Caki2 (cell line): Measurements from ENCODE around the gene SLC24A1. TPM values are rescaled to one million over a fixed set of nuclear protein-coding genes. Genes with fewer than 3 reads are reported as not detected.
A peak's percentile ranks its signal among the peaks of the same experiment; 100 is the strongest.

Experiments used
- DNase-seq: peaks from one replicate; pipeline ENCODE4 v3.0.0-alpha.2; 2015; ENCODE audit warnings: low read depth
- in situ Hi-C: cut with HindIII; loops from 2 replicates; pipeline ENCODE4 v1.10.0; 2016; ENCODE audit warnings: low sequenced_read_pairs, low pct_unique_long_range_greater_than_20kb, mixed read lengths
- total RNA-seq: library from RNA; depleted of rRNA; stranded (reverse); fragments of >200 nt; shearing (Covaris generic); gene quantifications from 2 replicates; pipeline ENCODE4 v1.2.3, GENCODE V29; 2014; ENCODE audit warnings: low replicate concordance; rRNA removed

SLC24A1 gene
- 7.8 and 15.7 TPM in 2 replicates for total RNA-seq

DNA sequence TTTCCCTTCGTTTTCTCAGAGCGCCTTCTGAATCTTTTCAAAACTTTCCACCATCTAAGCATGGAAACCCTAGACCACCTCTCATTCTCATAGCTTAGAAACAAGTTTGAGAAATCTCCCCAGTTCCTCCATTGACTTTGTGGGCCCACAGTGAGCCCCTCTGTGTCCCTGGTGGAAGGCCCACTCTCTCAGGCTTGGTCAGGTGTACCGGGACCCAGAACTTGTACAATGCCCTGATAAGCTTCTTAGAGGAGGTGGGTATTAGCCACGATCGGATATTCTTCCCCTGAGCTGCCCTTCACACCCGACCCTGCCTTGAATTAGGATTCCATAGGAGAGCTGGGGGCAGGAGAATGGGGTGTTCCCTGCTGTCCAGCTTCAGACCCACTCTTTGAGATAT, at the start of gene SLC24A1:
TSS of gene SLC24A1 (plus strand) at position 301 of the 400 bp plus-strand sequence. CDS start 2,143 bp downstream, outside the sequence.
- no peak for DNase-seq
- in situ Hi-C loops: no loop called here

- no peak for DNase-seq
- in situ Hi-C loops: no loop called here
Observed at GRCh38 chr15:65571971-65572370, 49.8 kb upstream of the SLC24A1 start.

DNA sequence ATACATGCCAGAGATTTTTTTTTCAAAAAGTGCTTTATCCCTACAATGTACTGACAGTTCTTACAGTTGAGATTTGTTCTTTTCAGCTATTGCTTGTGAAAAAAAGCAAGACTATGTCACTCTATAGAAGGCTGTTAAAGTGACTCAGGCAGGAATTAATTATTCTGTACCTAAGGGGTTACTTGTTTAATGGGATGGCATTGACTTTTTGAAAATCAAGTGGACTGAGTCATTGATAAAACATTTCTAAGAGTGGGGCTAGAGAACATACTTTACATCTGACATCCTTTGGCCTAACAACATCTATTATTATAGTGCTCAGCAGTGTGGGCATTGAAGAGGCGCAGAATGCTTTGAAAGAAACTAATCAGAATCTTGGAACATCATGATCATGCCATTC, 45.1 kb upstream of the SLC24A1 start:
- in situ Hi-C loops: no loop called here

GRCh38 chr15:65577129-65577996, 44.4 kb upstream of the SLC24A1 start:
- in situ Hi-C loops: no loop called here
- peak; percentile 2 for DNase-seq

More for the DNA sequence above, 45.1 kb upstream of the SLC24A1 start:
- peak; percentile 57 for DNase-seq

- DNase-seq: no peak
- in situ Hi-C loops: no loop called here
Observed at GRCh38 chr15:65578904-65579728, 42.6 kb upstream of the SLC24A1 start.

- in situ Hi-C loops: no loop called here
- no peak for DNase-seq
Observed at GRCh38 chr15:65579762-65580161, 42.0 kb upstream of the SLC24A1 start.

DNA sequence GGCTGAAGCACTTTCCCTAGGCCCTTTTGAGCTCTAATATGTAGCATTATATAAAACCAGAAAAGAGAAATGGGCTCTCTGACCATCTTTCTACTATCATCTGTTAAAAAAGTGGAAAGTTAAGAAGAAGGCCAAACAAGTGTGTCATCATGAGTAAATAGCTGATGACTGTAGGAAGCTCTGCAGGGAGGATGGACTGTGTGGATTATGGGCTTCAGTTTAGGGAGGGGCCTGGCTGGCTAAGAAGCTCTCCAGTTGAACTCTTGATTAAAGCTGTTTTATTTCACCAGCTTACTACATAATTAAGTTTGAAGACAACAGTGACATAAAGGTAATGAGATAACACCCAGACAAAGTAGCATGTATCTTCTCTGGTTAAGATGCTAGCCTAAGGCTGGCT, 41.5 kb upstream of the SLC24A1 start:
- DNase-seq: no peak
- in situ Hi-C loops: no loop called here

GRCh38 chr15:65583701-65584100, 38.0 kb upstream of the SLC24A1 start:
- in situ Hi-C loops: no loop called here

DNA sequence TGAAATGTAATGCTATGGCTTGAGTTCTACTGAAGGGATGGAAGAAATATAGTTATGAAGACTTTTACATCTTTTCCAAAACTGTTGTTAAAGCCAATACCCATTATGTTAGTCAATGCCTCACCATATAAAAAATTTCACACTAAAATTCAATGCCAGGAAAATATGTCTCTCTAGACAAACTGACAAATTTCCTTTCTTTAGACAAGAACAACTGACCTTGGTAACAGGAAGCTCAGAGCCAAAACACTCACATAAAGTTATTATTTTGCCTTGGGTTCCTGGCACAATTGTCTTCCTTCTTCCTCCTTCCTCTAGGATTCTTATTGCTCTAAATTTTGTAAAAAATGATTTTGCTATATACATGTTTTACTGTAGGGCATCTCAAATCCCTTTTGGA, 37.5 kb upstream of the SLC24A1 start:
- in situ Hi-C loops: no loop called here
- DNase-seq: no peak

More at GRCh38 chr15:65583701-65584100, 38.0 kb upstream of the SLC24A1 start:
- no peak for DNase-seq

DNA sequence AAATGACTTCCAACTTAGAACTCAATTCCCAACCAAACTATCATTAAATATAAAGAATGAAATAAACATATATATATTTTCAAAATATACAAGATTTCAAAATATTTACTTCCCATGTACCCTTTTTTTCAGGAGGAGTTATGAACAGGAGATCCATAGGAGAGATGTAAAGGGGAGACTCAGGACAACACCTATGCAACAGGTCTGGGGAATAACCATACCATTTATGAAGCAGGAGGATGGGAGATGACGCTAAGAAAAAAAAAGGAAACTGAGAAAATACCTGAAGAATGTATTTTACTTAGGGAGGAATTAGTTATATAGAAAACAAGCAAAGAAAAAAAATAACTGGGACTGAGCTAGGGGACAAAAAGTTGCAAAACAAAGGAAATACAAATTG, 34.6 kb upstream of the SLC24A1 start:
- in situ Hi-C loops: no loop called here
- DNase-seq: no peak

GRCh38 chr15:65595960-65596359, 25.8 kb upstream of the SLC24A1 start:
- DNase-seq: no peak
- in situ Hi-C loops: no loop called here

- in situ Hi-C loops: no loop called here
- no peak for DNase-seq
Observed at GRCh38 chr15:65598468-65598867, 23.3 kb upstream of the SLC24A1 start.

DNA sequence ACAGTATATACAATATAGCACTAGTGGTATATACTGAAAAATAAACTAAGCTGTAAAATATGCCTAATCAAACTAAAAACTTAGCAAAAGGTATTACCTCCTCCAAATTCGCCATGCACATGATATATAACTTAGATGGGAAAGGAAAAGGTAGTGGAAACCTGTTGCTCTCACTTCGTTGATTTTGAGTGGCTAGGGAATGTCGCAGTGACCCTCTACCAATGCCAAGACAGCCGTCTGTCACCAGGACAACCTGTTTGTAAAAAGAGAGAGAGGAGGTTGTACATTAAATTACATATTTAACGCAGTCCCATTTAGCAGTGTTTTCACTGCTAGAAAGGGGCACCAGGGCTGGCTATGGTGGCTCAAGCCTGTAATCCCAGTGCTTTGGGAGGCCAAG, 22.1 kb upstream of the SLC24A1 start:
- in situ Hi-C loops: no loop called here
- DNase-seq: no peak

DNA sequence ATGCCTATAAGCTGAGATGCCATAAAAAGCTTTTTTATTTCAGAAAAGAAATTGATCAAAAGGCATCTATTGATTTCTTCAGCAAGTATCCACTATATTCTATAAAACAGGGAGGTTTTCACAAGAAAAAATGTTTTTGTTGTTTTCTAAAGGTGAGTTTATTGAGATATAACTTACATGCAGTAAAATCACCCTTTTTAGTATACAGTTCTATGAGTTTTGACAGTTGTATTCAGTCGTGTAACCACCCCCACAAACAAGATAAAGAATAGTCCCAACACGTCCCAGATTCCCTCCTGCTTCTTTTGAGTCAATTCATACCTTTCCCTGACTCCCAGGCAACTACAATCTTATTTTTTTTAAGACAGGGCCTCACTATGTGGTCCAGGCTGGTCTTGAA, 18.6 kb upstream of the SLC24A1 start:
- no peak for DNase-seq

GRCh38 chr15:65603559-65603958, 18.2 kb upstream of the SLC24A1 start:
- in situ Hi-C loops: no loop called here

More for the DNA sequence above, 18.6 kb upstream of the SLC24A1 start:
- in situ Hi-C loops: no loop called here

GRCh38 chr15:65610871-65611718, 10.6 kb upstream of the SLC24A1 start, which contains the start of gene INTS14:
TSS of gene INTS14 (minus strand) at chr15:65611131. CDS start at chr15:65607380, 3,751 bp downstream.
- in situ Hi-C loops: no loop called here
- peak; percentile 96 for DNase-seq

More at GRCh38 chr15:65603559-65603958, 18.2 kb upstream of the SLC24A1 start:
- DNase-seq: no peak

GRCh38 chr15:65611888-65612615, 9.7 kb upstream of the SLC24A1 start:
- DNase-seq: peak; percentile 22
- in situ Hi-C loops: no loop called here

GRCh38 chr15:65612616-65612946, 9.2 kb upstream of the SLC24A1 start:
- peak; percentile 7 for DNase-seq
- in situ Hi-C loops: no loop called here
